Fibroblast of skin of right quadriceps (primary cell): Measurements from ENCODE around the gene GABRG2.

Source experiments
- DNase-seq: peaks from one replicate; pipeline ENCODE4 v3.0.0-alpha.2; 2013

The GABRG2 gene

GRCh38 chr5:162196351-162196750 is 128.8 kb downstream of the GABRG2 start:
- DNase-seq = no peak

DNA sequence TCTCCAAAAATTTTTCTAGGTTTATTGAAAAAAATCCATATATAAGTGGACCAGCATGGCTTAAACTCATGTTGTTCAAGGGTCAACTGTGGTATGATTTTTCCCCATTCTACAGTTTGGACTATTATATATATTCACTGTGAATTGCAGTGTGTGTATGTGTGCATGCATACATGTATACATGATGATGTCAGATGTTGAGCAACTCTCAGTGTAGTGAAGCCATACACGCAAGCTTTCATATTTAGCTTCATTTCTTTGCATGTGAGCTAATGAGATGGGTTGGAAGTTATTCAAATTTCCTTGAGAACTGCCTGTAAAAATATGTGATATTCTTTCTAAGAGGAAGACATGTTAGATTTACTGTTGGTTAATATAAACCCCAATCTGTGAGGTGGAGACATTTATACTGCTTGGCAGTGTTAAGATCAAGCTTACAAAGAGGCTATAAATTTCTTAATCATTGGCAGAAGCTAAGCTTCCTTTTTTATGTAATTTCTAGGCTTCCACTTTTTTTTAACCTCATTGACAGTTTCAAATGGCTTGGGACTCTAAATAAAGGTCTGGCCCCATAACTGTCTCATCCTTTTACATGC is 134.8 kb downstream of the GABRG2 start:
- DNase-seq = no peak
